ENCODE data around the gene CLCN5. TPM values are rescaled to one million over a fixed set of nuclear protein-coding genes. Genes with fewer than 3 reads are reported as not detected.

Gene CLCN5
- total RNA-seq, 1 donor from 2014 or later, result 8.7 TPM

DNA sequence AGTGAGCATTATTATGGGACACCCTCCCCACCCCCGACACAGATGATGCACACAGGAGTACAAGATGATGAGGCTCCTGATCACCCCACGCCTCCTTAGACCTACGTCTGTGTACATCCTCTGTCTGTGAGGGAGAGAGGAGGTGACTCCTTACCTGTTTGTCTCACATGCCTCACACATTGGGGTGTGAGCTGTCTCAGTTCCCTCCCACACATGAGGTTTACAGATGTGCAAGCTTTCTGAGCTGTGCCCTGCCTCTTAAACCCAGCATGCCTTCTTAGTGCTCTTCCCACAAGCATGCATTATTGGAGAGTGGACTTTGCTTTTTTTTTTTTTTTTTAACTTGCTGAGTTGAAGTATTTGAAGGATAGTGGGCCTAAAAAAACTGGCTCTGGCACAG, 76.7 kb downstream of the CLCN5 start:
- H3K9me3 Mint-ChIP-seq, result peaks cover under 1% of the 10 kb centered on the region
- Histone ChIP-seq H2AFZ (replicated peaks) (no peak overlapping the region), H3K4me2 (no peak overlapping the region), H3K4me1 (no peaks in the 10 kb centered on the region), H3F3A (ENCODE audit: low read depth) (no peaks in the 10 kb centered on the region), H3K79me2 (ENCODE audit: low read depth) (no peaks in the 10 kb centered on the region), H3K4me3 (no peak overlapping the region), H3K9ac (no peak overlapping the region), H3K27me3 (no peaks in the 10 kb centered on the region), H4K20me1 (ENCODE audit: low read depth) (no peaks in the 10 kb centered on the region), H3K27ac (no peak overlapping the region), H3K9me3 (ENCODE audit: low read depth) (no peaks in the 10 kb centered on the region), H3K36me3 (no peaks in the 10 kb centered on the region)
- TF ChIP-seq EZH2phosphoT487 (IDR thresholded peaks at IDR 0.05), result no peak
- TF ChIP-seq EZH2 (IDR thresholded peaks at IDR 0.05), result no peak
- TF ChIP-seq, protein P1, sequence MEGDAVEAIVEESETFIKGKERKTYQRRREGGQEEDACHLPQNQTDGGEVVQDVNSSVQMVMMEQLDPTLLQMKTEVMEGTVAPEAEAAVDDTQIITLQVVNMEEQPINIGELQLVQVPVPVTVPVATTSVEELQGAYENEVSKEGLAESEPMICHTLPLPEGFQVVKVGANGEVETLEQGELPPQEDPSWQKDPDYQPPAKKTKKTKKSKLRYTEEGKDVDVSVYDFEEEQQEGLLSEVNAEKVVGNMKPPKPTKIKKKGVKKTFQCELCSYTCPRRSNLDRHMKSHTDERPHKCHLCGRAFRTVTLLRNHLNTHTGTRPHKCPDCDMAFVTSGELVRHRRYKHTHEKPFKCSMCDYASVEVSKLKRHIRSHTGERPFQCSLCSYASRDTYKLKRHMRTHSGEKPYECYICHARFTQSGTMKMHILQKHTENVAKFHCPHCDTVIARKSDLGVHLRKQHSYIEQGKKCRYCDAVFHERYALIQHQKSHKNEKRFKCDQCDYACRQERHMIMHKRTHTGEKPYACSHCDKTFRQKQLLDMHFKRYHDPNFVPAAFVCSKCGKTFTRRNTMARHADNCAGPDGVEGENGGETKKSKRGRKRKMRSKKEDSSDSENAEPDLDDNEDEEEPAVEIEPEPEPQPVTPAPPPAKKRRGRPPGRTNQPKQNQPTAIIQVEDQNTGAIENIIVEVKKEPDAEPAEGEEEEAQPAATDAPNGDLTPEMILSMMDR (IDR thresholded peaks at IDR 0.05), result no peak
- H3K36me3 Mint-ChIP-seq, result no peaks in the 10 kb centered on the region
- H3K27me3 Mint-ChIP-seq (ENCODE audit: insufficient read depth, low read depth), result no peaks in the 10 kb centered on the region
- no peak for DNase-seq (ENCODE audit: low spot score)
- no peaks in the 10 kb centered on the region for H3K4me1 Mint-ChIP-seq
- H3K27ac Mint-ChIP-seq, result no peak overlapping the region
- H3K4me3 Mint-ChIP-seq, result no peak overlapping the region

DNA sequence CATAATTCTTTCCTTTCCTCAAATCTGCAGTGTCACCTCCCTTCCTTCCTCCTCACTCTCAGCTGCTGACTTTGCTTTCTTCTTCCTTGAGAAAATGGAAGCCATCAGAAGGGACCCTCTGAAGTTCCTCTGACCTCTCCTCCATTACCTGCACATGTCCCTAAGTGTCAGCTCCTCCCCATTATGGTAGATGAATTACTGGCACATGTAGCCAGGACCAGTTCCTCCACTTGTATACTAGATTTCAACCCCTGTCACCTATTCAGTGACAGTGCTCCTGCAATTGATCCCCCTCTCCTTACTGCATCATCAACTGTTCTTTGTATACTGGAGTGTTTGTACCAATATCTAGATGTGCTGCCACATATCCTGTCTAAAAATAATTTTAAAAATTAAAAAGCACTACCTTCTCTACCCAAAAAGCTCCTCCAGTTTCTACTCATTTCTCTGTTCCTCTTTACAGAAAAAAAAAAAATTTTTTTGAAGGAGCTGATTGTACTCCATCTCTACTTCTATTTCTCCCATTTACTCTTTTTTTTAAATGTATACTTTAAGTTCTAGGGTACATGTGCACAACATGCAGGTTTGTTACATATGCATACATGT, 78.6 kb downstream of the CLCN5 start:
- Mint-ChIP-seq H3K4me3 (no peak overlapping the region), H3K36me3 (no peaks in the 10 kb centered on the region), H3K9me3 (peaks cover 3% of the 10 kb centered on the region), H3K27ac (no peak overlapping the region), H3K27me3 (ENCODE audit: insufficient read depth, low read depth) (no peaks in the 10 kb centered on the region), H3K4me1 (no peaks in the 10 kb centered on the region)
- Histone ChIP-seq H2AFZ (replicated peaks) (no peak overlapping the region), H3K9ac (no peak overlapping the region), H3K27ac (no peak overlapping the region), H3K4me3 (no peak overlapping the region), H4K20me1 (ENCODE audit: low read depth) (no peaks in the 10 kb centered on the region), H3F3A (ENCODE audit: low read depth) (no peaks in the 10 kb centered on the region), H3K9me3 (ENCODE audit: low read depth) (no peaks in the 10 kb centered on the region), H3K36me3 (no peaks in the 10 kb centered on the region), H3K4me2 (no peak overlapping the region), H3K4me1 (no peaks in the 10 kb centered on the region), H3K27me3 (no peaks in the 10 kb centered on the region), H3K79me2 (ENCODE audit: low read depth) (no peaks in the 10 kb centered on the region)
- TF ChIP-seq, protein P1 (IDR thresholded peaks at IDR 0.05), result no peak
- TF ChIP-seq EZH2phosphoT487 (IDR thresholded peaks at IDR 0.05) (no peak), EZH2 (IDR thresholded peaks at IDR 0.05) (no peak)
- DNase-seq (ENCODE audit: low spot score), result no peak

DNA sequence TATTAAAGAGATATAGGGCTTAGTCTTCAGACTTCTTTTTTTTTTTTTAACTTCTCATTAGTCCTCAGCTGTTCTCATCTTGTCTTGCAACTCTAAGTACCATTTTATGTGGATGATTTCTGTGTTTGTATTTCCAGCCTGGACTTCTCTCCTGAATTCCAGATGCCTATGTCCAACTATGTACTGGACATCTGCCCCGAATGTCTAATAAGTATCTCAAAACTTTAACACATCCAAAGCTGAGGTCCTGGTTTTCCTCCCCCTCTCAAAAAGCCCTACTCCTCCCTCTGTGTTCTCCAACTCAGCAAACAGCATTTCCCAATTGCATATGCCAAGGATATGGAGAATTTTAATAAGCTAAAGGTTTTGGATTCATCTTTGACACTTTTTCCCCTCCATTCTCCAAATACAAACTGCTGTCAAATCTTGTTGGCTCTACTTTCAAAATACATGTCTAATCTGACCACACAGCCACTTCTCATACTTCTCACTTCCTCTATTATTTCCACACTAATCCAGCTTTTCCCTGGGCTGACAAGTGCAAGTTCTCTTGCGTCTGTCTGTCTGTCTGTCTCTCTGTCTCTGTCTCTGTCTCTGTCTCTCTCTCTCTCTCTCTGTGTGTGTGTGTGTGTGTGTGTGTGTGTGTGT, 79.8 kb downstream of the CLCN5 start:
- no peak for DNase-seq (ENCODE audit: low spot score)
- Histone ChIP-seq H3F3A (ENCODE audit: low read depth) (no peaks in the 10 kb centered on the region), H3K4me3 (no peak overlapping the region), H4K20me1 (ENCODE audit: low read depth) (no peaks in the 10 kb centered on the region), H3K9ac (no peak overlapping the region), H3K27me3 (no peaks in the 10 kb centered on the region), H3K36me3 (no peaks in the 10 kb centered on the region), H2AFZ (replicated peaks) (no peak overlapping the region), H3K27ac (no peak overlapping the region), H3K79me2 (ENCODE audit: low read depth) (no peaks in the 10 kb centered on the region), H3K4me1 (no peaks in the 10 kb centered on the region), H3K9me3 (ENCODE audit: low read depth) (no peaks in the 10 kb centered on the region), H3K4me2 (no peak overlapping the region)
- peaks cover 3% of the 10 kb centered on the region for H3K9me3 Mint-ChIP-seq
- no peak overlapping the region for H3K4me3 Mint-ChIP-seq
- H3K4me1 Mint-ChIP-seq, result no peaks in the 10 kb centered on the region
- H3K36me3 Mint-ChIP-seq, result no peaks in the 10 kb centered on the region
- no peaks in the 10 kb centered on the region for H3K27me3 Mint-ChIP-seq (ENCODE audit: insufficient read depth, low read depth)
- TF ChIP-seq EZH2 (IDR thresholded peaks at IDR 0.05) (no peak), EZH2phosphoT487 (IDR thresholded peaks at IDR 0.05) (no peak)
- TF ChIP-seq, protein P1 (IDR thresholded peaks at IDR 0.05), result no peak
- no peak overlapping the region for H3K27ac Mint-ChIP-seq
